Muscle layer of colon (tissue), 2 donors: Measurements from ENCODE around the gene SCAF1.
A peak's percentile ranks its signal among the peaks of the same experiment; 100 is the strongest.
"Not testable (repeated sequence)": the region's sequence is repeated elsewhere in the genome, so short reads cannot be mapped to it uniquely, and the experiment has no call there.

ENCODE experiments used
- H3K27ac ChIP-seq: one replicate; pipeline ENCODE4 v1.7.0; 2013; ENCODE audit warnings: low read depth, mild to moderate bottlenecking, low read length, moderate library complexity
- H3K27me3 ChIP-seq, 2 donors: one replicate each; pipeline ENCODE4 v1.7.0; 2013; ENCODE audit warnings: low read length in 2 of 2, mild to moderate bottlenecking in 2 of 2; ENCODE audit not compliant: insufficient read depth in 2 of 2, control insufficient read depth in 1 of 2
- H3K36me3 ChIP-seq: one replicate; pipeline ENCODE4 v1.7.0; 2013; ENCODE audit warnings: mild to moderate bottlenecking, low read length; ENCODE audit not compliant: insufficient read depth
- H3K4me1 ChIP-seq: one replicate; pipeline ENCODE4 v1.7.0; 2013; ENCODE audit warnings: mild to moderate bottlenecking, low read length; ENCODE audit not compliant: insufficient read depth
- H3K4me3 ChIP-seq, 2 donors: one replicate each; pipeline ENCODE4 v1.7.0; 2013; ENCODE audit warnings: low read length in 2 of 2, low read depth in 1 of 2, mild to moderate bottlenecking in 1 of 2, moderate library complexity in 1 of 2
- H3K9ac ChIP-seq: one replicate; pipeline ENCODE4 v1.7.0; 2013; ENCODE audit warnings: low read length
- H3K9me3 ChIP-seq: one replicate; pipeline ENCODE4 v1.7.0; 2013; ENCODE audit warnings: mild to moderate bottlenecking, low read length
- donor health status: abdominal sarcoma.
- donor health status: Adenocarcinoma of cecum.

SCAF1 gene

DNA sequence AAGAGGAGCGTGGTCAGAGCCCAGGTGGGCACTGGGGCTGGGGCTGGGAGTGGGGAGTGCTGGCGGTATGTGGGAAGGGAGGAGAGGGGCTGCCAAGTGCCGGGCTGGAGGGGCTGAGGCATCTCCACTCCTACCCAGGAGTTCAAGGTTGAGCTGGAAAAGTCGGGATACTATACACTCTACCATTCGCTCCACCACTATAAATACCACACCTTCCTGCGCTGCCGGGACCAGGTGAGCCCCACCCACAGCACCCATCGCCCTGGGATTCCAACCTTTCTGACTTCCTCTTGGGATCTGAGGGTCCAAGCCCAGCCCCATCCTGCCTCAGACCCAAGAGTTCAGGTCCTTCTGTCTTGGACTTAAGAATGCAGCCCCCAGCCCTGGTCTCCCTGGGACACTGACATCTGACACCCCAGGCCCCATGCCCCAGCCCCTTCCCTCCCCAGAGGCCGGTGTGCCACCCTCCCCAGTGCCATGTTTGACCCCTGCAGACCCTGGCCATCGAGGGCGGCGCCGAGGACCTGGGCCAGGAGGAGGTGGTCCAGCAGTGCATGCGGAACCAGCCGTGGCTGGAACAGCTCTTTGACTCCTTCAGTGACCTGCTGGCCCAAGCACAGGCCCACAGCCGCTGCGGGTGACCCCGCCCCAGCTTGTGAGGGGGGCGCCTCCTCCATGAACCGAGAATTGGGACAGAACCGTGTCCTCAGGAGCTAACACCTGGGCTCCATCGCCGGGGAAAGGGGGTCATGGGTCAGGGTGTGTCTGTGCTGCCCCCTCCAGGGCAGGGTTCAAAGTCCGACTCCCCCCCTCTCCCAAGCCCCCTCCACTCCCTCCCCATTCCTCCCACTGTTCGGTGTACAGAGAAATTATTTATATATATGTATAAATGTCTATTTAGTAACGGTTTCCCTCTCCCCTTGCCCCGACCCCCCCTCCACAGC is 16.8 kb upstream of the SCAF1 start:
- no peaks in the 10 kb centered on the region for H3K4me1 ChIP-seq
- no peak overlapping the region for H3K9ac ChIP-seq
- peaks cover 32% of the 10 kb centered on the region for H3K36me3 ChIP-seq
- no peak overlapping the region for H3K4me3 ChIP-seq
- no peak overlapping the region for H3K27ac ChIP-seq
- no peaks in the 10 kb centered on the region for H3K27me3 ChIP-seq
- H3K9me3 ChIP-seq = no peaks in the 10 kb centered on the region

DNA sequence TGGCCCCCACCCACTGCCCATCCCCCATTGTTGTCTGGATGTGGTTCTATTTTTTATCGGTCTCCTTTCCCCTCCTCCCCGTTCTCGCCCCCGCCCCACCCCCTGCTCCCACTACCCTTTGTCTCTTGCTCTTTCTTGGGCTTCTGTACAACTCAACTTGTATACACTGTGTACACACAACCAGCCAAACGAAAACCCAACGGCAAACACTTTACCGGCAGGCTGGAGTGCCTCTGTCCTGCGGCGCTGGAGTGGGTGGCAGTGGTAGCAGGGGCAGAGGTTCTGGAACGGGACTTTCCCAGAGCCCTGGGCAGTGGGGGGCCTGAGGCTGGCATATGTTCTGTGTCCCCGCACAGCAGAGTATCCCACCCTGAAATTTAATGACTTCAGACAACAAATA is 15.8 kb upstream of the SCAF1 start:
- Histone ChIP-seq H3K4me3 (no peak overlapping the region), H3K36me3 (peaks cover 27% of the 10 kb centered on the region)

DNA sequence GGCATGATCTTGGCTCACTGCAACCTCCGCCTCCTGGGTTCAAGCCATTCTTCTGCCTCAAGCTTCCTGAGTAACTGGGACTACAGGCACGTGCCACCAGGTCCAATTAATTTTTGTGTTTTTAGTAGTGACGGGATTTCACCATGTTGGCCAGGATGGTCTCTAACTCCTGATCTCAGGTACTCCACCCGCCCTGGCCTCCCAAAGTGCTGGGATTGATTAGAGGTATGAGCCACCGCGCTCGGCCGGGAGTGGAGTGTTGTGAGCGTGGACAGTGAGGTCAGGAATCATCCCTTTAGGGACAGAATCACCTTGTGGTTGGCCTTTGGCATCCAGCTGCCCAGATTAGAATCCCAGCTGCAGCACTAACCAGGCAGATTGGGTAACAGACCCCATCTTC is 12.3 kb upstream of the SCAF1 start:
- Histone ChIP-seq H3K4me1 (peaks cover 6% of the 10 kb centered on the region), H3K36me3 (peaks cover 9% of the 10 kb centered on the region), H3K9ac (no peak overlapping the region), H3K27me3 (no peaks in the 10 kb centered on the region), H3K9me3 (no peaks in the 10 kb centered on the region), H3K27ac (no peak overlapping the region), H3K4me3 (no peak overlapping the region)

More for the DNA sequence above, 15.8 kb upstream of the SCAF1 start:
- Histone ChIP-seq H3K4me1 (peaks cover 6% of the 10 kb centered on the region), H3K9ac (no peak overlapping the region), H3K27me3 (no peaks in the 10 kb centered on the region), H3K27ac (no peak overlapping the region), H3K9me3 (no peaks in the 10 kb centered on the region)

DNA sequence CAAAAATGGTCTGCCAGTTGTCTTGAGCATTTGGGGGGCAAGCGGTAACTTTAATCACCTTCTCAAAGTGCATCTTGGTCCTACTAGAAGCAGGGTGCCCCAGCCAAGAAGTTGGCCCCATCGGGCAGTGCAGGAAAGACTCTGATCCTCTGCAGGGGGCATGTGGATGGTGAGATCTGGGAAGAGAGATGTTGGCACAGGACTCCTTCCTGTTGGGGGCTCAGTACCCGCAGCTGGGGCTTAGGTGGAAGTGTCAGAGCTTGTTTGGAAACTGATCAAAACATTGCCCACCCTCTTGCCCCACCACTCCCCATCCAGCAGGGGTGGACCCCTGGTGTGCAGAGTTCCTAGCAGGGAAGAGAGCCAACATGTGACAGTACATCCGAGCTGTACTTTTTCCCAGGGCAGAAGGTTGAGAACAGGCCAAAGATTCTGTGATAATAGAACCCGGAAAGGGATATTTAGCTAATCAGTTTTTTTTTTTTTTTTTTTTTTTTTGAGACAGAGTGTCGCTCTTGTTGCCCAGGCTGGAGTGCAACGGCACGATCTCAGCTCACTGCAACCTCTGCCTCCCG is 10.9 kb upstream of the SCAF1 start:
- Histone ChIP-seq H3K4me1 (peaks cover 6% of the 10 kb centered on the region), H3K27ac (no peak overlapping the region), H3K36me3 (peaks cover 9% of the 10 kb centered on the region), H3K9ac (no peak overlapping the region), H3K27me3 (no peaks in the 10 kb centered on the region), H3K4me3 (no peak overlapping the region), H3K9me3 (no peaks in the 10 kb centered on the region)

DNA sequence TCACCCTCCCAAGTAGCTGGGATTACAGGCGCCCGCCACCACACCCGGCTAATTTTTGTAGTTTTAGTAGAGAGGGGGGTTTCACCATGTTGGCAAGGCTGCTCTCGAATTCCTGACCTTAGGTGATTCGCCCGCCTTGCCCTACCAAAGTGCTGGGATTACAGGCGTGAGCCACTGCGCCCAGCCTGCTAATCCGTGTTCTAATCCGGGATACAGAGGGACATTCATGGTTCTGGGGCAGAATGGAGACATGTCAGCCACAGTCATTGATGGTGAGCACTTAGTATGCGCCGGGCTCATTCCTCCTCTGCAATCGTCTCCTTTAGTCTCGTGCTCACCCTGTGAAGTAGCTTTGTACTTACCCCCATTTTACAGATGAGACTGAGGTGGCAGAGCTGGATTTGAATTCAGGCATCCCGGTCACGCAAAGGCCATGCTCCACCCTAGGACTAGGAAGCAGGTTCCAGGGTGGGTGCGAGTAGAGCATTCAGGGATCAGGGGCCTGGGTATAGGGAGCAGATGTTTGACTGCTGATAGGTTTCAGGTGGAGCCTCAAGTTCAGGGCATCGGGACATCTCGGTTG is 10.3 kb upstream of the SCAF1 start:
- Histone ChIP-seq H3K27ac (no peak overlapping the region), H3K9me3 (no peaks in the 10 kb centered on the region), H3K36me3 (peaks cover 9% of the 10 kb centered on the region), H3K4me1 (peaks cover 6% of the 10 kb centered on the region), H3K4me3 (no peak overlapping the region), H3K9ac (no peak overlapping the region), H3K27me3 (no peaks in the 10 kb centered on the region)

DNA sequence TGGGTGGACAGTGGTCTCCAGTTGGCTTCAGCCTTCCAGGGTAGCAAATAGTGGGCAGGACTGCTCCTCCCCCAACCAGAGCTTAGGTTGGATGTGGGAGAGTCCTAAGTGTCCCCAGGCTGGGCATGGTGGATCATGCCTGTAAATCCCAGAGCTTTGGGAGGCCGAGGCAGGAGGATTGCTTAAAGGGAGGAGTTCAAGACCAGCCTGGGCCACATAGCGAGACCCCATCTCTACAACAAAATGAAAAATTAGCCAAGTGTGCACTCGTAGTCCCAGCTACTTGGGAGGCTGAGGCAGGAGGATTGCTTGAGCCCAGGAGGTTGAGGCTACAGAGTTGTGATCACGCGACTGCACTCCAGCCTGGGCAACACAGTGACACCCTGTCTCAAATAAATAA is 9.4 kb upstream of the SCAF1 start:
- Histone ChIP-seq H3K27me3 (no peaks in the 10 kb centered on the region), H3K4me3 (no peak overlapping the region), H3K9ac (no peak overlapping the region), H3K9me3 (no peaks in the 10 kb centered on the region), H3K4me1 (peaks cover 8% of the 10 kb centered on the region), H3K36me3 (peaks cover 9% of the 10 kb centered on the region), H3K27ac (no peak overlapping the region)

DNA sequence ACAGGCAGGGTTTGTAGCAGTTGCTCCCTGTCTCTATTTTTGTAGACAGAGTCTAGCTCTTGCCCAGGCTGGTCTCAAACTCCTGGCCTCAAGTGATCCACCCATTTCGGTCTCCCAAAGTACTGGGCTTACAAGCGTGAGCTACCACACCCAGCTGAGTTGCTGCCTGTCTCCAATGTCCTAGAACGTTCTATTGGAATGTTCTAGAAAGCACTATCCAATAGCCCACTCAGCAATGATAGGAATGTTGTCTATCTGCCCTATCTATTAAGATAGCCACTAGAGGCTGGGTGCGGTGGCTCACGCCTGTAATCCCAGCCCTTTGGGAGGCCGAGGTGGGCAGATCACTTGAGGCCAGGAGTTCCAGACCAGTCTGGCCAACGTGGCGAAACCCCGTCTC is 8.7 kb upstream of the SCAF1 start:
- H3K4me3 ChIP-seq, H3K27me3 ChIP-seq, H3K27ac ChIP-seq, H3K36me3 ChIP-seq, H3K9ac ChIP-seq, H3K9me3 ChIP-seq: not testable (repeated sequence)
- peaks cover 15% of the 10 kb centered on the region for H3K4me1 ChIP-seq

DNA sequence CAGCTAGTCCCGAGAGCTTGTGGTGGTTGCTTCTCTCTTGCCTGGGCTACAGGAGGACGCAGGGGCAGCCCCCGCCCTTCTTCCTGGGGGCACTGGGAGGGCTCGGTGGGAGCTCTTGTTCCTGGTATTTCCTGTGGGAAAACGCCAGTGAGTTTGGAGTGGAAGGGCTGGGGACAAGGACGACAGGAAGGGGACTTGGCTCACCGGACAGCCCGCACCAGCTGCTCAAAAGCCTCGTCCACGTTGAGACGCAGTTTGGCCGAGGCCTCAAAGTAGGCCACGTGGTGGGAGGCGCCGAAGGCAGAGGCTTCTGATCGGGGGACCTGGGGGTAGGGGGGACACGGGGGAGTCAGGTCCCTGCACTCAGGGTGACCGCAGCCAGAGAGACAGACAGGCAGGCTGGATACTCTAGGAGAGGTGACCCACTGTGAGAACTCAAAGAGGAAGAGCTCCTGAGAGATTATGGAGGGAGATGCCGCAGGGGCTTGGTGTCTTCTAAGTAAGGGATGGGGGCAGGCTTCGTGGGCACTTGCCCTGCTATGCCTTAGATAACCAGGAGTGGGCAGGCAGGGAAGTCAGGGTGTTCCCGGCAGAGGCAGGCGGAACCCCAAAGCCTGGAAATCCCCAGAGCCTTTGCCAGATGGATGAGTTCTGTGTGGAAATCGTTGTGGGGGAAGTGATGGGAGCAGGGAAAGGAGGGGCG is 6.3 kb upstream of the SCAF1 start:
- H3K9me3 ChIP-seq = no peaks in the 10 kb centered on the region
- no peak overlapping the region for H3K27ac ChIP-seq
- peaks cover 9% of the 10 kb centered on the region for H3K36me3 ChIP-seq
- no peak overlapping the region for H3K4me3 ChIP-seq
- H3K9ac ChIP-seq = no peak overlapping the region
- H3K4me1 ChIP-seq = peaks cover 22% of the 10 kb centered on the region
- no peaks in the 10 kb centered on the region for H3K27me3 ChIP-seq

DNA sequence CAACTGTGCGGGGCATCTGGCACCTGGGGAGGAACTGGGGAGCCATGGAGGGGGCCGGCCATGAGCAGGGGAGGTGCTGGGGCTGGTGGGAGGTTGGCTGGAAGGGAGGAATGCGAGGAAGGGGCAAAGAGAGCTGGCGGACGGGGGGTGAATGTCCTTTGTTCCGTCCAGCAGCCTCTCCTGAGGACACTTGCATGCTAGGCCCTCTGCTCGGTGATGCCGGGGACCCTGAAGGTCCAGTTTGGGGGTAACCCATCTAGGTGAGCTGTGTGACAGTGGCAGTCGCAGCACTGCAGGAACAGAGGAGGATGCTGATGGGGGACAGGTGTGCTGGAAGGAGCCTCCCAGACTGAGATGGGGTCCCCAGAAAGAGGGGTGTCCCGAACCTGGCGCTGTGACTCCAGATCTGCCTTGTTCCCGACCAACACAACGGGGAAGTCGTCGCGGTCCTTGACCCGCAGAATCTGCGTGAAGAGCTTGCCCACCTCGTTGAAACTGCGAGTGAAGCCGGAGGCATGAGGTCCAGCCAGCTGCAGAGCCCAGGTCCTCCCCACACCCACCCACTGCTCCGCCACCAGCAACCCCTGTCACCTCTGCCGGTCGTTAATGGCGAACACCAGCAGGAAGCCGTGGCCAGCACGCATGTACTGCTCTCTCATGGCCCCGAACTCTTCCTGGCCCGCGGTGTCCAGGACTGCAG is 5.6 kb upstream of the SCAF1 start:
- no peaks in the 10 kb centered on the region for H3K27me3 ChIP-seq
- H3K9ac ChIP-seq = no peak overlapping the region
- H3K36me3 ChIP-seq = peaks cover 9% of the 10 kb centered on the region
- H3K4me3 ChIP-seq = no peak overlapping the region
- H3K9me3 ChIP-seq = no peaks in the 10 kb centered on the region
- peaks cover 19% of the 10 kb centered on the region for H3K4me1 ChIP-seq
- H3K27ac ChIP-seq = no peak overlapping the region

DNA sequence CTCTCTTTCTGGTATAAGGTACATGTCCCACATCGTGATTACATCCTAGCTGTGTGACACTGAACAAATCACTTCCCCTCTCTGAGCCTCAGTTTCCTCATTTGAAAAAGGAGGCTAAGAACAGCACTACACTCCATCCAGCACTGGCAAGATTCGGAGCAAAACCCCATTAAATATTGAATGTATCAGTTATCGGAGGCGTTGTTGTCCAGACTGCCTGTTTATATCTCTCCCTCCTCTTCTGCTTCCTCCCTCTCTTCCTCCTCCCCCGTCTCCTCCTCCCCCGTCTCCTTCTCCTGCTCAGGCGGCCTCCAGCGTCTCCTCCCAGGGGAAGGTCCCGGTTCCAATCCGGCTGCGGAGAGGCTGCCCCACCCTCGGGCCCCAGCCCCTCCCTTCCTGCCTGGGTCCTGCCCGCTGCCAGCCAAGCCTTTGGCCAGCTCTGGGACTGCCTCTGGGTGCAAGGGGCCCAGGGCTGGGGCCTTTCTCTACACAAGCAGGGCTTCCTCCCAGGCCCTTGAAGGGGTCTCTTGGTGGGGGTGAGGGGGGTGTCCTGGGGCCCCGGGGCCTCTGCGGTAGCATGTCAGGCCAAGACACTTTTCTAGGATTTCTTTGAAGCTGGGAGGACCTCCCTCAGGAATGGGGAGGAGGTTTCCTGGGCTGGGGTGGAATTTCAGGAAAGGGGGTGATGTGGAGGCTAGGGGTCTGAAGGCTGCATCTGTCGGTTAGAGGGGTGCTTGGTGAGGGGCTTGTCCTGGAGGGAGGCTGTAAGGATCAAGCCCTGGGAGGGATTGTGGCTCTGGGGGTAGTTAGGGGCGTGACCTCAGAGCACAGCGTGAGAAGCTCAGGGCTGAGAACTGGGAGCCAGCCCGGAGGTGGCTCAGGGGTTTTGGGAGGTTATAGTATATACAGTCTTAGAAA is 3.9 kb upstream of the SCAF1 start:
- H3K4me1 ChIP-seq = peaks cover 26% of the 10 kb centered on the region

More for the DNA sequence above, 3.9 kb upstream of the SCAF1 start:
- Histone ChIP-seq H3K36me3 (peaks cover 9% of the 10 kb centered on the region), H3K9ac (peak overlapping the region; percentile 86), H3K27ac (peak overlapping the region; percentile 92), H3K9me3 (no peaks in the 10 kb centered on the region), H3K4me3 (peak overlapping the region; percentile 26 to 82), H3K27me3 (no peaks in the 10 kb centered on the region)
